Activated CD4-positive, alpha-beta memory T cell treated with anti-CD3 and anti-CD28 coated beads, Interleukin-2, amount 10 ng/mL, durations not matched to agents 7 days and 5 days (primary cell): ENCODE results near the gene ZMYM2. TPM values are rescaled to one million over a fixed set of nuclear protein-coding genes. Genes with fewer than 3 reads are reported as not detected.
"Not testable (repeated sequence)": the region's sequence is repeated elsewhere in the genome, so short reads cannot be mapped to it uniquely, and the experiment has no call there.

Source experiments
- CTCF ChIA-PET: fragments of 350-600 bp; sonication (Branson Sonifier 250); formaldehyde crosslinking; loops from one replicate; lab custom pipeline; 2021; ENCODE audit warnings: antibody characterized with exemption, inconsistent platforms; lab: Charles Lee
- POLR2A ChIA-PET: fragments of 350-600 bp; sonication (Branson Sonifier 250); formaldehyde crosslinking; loops from one replicate; lab custom pipeline; 2021; ENCODE audit warnings: antibody characterized with exemption; lab: Charles Lee
- DNase-seq: peaks from one replicate; pipeline ENCODE4 v3.0.0-alpha.2; 2020
- H3K27ac Mint-ChIP-seq: one replicate; pipeline ENCODE4 v1.8.0; 2021; ENCODE audit warnings: mild to moderate bottlenecking, mixed read lengths
- H3K27me3 Mint-ChIP-seq: one replicate; pipeline ENCODE4 v1.8.0; 2021; ENCODE audit warnings: mixed read lengths
- H3K36me3 Mint-ChIP-seq: one replicate; pipeline ENCODE4 v1.8.0; 2021; ENCODE audit warnings: low read depth, mixed read lengths
- H3K4me1 Mint-ChIP-seq: one replicate; pipeline ENCODE4 v1.8.0; 2021; ENCODE audit warnings: mixed read lengths
- H3K4me3 Mint-ChIP-seq: one replicate; pipeline ENCODE4 v1.8.0; 2021; ENCODE audit warnings: mild to moderate bottlenecking, mixed read lengths
- H3K9me3 Mint-ChIP-seq: one replicate; pipeline ENCODE4 v1.8.0; 2021; ENCODE audit warnings: mixed read lengths
- total RNA-seq, 2 experiments: library from RNA; stranded (reverse); gene quantifications; one replicate each; pipeline ENCODE4 v1.2.3, GENCODE V29; 2021

Gene ZMYM2
- total RNA-seq, 2 experiments from 2014 or later = 61.8 TPM

GRCh38 chr13:20035130-20035529 is 76.6 kb downstream of the ZMYM2 start:
- ChIA-PET POLR2A (interaction anchor here (1.4 kb wide), 1 partner anchor 15 kb away, joined by 3 read pairs; no protein-coding TSS in a partner anchor), CTCF (interaction anchor here (1.1 kb wide), 1 partner anchor 127 kb away, joined by 3 read pairs; no protein-coding TSS in a partner anchor)
- no peaks in the 10 kb centered on the region for H3K27me3 Mint-ChIP-seq
- peaks cover 68% of the 10 kb centered on the region for H3K36me3 Mint-ChIP-seq
- DNase-seq = no peak
- no peaks in the 10 kb centered on the region for H3K4me1 Mint-ChIP-seq
- no peak overlapping the region for H3K27ac Mint-ChIP-seq
- H3K9me3 Mint-ChIP-seq = peaks cover 3% of the 10 kb centered on the region
- H3K4me3 Mint-ChIP-seq = no peak overlapping the region

- no peaks in the 10 kb centered on the region for H3K4me1 Mint-ChIP-seq
- POLR2A ChIA-PET = no interaction called here
- H3K9me3 Mint-ChIP-seq = peaks cover 3% of the 10 kb centered on the region
- no peak for DNase-seq
- no peaks in the 10 kb centered on the region for H3K27me3 Mint-ChIP-seq
- no peak overlapping the region for H3K27ac Mint-ChIP-seq
- H3K36me3 Mint-ChIP-seq = peaks cover 78% of the 10 kb centered on the region
- no peak overlapping the region for H3K4me3 Mint-ChIP-seq
- CTCF ChIA-PET = interaction anchor here (1.3 kb wide), 1 partner anchor 18 kb away, joined by 3 read pairs; no protein-coding TSS in a partner anchor
Measured at GRCh38 chr13:20037908-20038307, 79.4 kb downstream of the ZMYM2 start.

DNA sequence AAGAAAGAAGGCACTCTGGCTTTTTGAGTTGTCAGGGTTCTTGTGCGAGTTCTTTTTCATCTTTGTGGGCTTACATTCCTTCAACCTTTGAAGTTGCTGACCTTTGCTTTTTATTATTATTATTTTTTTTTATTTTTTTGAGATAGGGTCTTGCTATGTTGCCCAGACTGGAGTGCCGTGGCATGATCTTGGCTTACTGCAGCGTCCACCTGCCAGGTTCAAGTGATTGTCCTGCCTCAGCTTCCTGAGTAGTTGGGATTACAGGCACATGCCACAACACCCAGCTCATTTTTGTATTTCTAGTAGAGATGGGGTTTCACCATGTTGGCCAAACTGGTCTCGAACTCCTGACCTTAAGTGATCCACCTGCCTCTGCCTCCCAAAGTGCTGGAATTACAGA is 84.1 kb downstream of the ZMYM2 start:
- CTCF ChIA-PET, H3K9me3 Mint-ChIP-seq, POLR2A ChIA-PET, DNase-seq, H3K27me3 Mint-ChIP-seq, H3K4me3 Mint-ChIP-seq, H3K4me1 Mint-ChIP-seq, H3K27ac Mint-ChIP-seq: not testable (repeated sequence)
- H3K36me3 Mint-ChIP-seq = peaks cover 66% of the 10 kb centered on the region

- CTCF ChIA-PET = no interaction called here
- Mint-ChIP-seq H3K4me3 (no peak overlapping the region), H3K9me3 (no peaks in the 10 kb centered on the region), H3K36me3 (peaks cover 59% of the 10 kb centered on the region), H3K27ac (no peak overlapping the region), H3K27me3 (no peaks in the 10 kb centered on the region), H3K4me1 (peaks cover under 1% of the 10 kb centered on the region)
- DNase-seq = no peak
- POLR2A ChIA-PET = no interaction called here
Measured at GRCh38 chr13:20043207-20043925, 84.8 kb downstream of the ZMYM2 start.

GRCh38 chr13:20044086-20044485 is 85.6 kb downstream of the ZMYM2 start:
- H3K4me1 Mint-ChIP-seq = peaks cover 7% of the 10 kb centered on the region
- DNase-seq = no peak
- ChIA-PET POLR2A (no interaction called here), CTCF (no interaction called here)
- no peaks in the 10 kb centered on the region for H3K27me3 Mint-ChIP-seq
- no peak overlapping the region for H3K4me3 Mint-ChIP-seq
- H3K9me3 Mint-ChIP-seq = no peaks in the 10 kb centered on the region
- peaks cover 55% of the 10 kb centered on the region for H3K36me3 Mint-ChIP-seq
- H3K27ac Mint-ChIP-seq = no peak overlapping the region

DNA sequence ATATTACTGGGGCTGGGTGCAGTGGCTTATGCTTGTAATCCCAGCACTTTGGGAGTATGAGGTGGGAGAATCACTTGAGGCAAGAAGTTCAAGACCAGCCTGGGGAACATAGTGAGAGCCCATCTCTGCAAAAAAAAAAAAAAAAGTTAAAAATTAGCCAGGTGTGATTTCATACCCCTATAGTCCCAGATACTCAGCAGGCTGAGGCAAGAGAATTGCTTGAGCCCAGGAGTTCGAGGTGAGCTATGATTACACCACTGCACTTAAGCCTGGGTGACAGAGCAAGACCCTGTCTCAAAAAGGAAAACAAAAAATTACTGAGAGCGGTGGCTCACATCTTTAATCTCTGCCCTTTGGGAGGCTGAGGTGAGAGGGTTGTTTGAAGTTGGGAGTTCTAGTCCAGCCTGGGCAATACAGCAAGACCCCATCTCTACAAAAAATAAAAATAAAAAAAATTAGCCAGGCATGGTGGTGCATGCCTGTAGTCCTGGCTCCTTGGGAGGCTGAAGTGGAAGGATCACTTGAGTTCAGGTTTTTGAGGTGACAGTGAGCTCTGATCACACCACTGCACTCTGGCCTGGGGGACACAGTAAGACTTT is 87.5 kb downstream of the ZMYM2 start:
- H3K36me3 Mint-ChIP-seq = peaks cover 36% of the 10 kb centered on the region
- CTCF ChIA-PET = interaction anchor here (0.8 kb wide), 1 partner anchor 20 kb away, joined by 3 read pairs; no protein-coding TSS in a partner anchor
- H3K9me3 Mint-ChIP-seq = no peaks in the 10 kb centered on the region
- H3K27ac Mint-ChIP-seq = no peak overlapping the region
- H3K27me3 Mint-ChIP-seq = no peaks in the 10 kb centered on the region
- peaks cover 21% of the 10 kb centered on the region for H3K4me1 Mint-ChIP-seq
- DNase-seq = no peak
- POLR2A ChIA-PET = no interaction called here
- no peak overlapping the region for H3K4me3 Mint-ChIP-seq

DNA sequence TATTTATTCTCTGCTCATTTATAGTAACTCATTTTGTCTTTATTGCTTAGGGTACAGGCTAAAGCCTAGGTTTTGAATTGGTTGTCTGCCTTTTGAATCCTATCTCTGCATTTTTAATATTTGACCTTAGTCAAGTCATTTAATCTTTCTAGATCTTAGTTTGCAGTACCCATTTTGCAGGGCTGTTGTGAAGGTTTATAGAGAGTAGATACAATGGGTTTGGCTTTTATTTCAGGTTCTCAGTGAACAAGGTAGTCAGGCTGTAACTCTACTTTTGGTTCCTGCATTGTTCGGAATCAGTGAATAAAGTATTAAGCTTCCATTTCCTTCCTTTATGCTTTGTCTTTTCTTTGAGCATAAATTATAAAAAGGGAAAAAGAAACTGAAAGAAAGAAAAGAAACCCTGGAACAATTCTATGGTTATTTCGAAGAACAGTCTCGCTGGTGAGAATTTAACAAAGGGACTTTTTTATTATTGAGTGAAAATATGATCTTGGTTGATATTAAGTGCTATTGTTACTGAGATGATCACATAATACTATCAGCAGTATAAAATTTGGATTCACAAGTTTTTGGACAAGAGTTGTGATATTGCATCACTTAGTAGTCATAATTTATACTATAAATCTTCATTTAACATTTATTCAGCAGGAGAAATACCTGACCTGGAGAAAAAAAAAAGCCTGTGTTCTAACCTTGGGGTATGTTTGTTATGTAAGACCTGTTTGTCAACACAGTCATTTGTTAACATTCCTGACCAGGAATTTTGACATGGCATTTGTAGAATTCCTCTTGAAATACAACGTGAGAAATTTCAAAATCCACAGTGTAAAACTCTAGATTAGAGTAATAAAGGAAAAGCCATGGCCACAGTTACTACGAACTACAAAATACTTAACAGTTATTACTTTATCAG is 91.3 kb downstream of the ZMYM2 start:
- POLR2A ChIA-PET = interaction anchor here (1.4 kb wide), 1 partner anchor 15 kb away, joined by 3 read pairs; no protein-coding TSS in a partner anchor
- no peaks in the 10 kb centered on the region for H3K27me3 Mint-ChIP-seq
- peak overlapping the region; percentile 17 for H3K27ac Mint-ChIP-seq
- H3K4me3 Mint-ChIP-seq = peak overlapping the region; percentile 56
- peaks cover 20% of the 10 kb centered on the region for H3K36me3 Mint-ChIP-seq
- peaks cover 21% of the 10 kb centered on the region for H3K4me1 Mint-ChIP-seq
- H3K9me3 Mint-ChIP-seq = no peaks in the 10 kb centered on the region
- no peak for DNase-seq
- CTCF ChIA-PET = no interaction called here

GRCh38 chr13:20051366-20051765 is 92.8 kb downstream of the ZMYM2 start:
- no peak for DNase-seq
- no peak overlapping the region for H3K4me3 Mint-ChIP-seq
- POLR2A ChIA-PET = interaction anchor here (1.4 kb wide), 1 partner anchor 17 kb away, joined by 3 read pairs; no protein-coding TSS in a partner anchor
- H3K27ac Mint-ChIP-seq = no peak overlapping the region
- H3K9me3 Mint-ChIP-seq = no peaks in the 10 kb centered on the region
- H3K4me1 Mint-ChIP-seq = peaks cover 21% of the 10 kb centered on the region
- H3K36me3 Mint-ChIP-seq = peaks cover 30% of the 10 kb centered on the region
- CTCF ChIA-PET = no interaction called here
- H3K27me3 Mint-ChIP-seq = no peaks in the 10 kb centered on the region

DNA sequence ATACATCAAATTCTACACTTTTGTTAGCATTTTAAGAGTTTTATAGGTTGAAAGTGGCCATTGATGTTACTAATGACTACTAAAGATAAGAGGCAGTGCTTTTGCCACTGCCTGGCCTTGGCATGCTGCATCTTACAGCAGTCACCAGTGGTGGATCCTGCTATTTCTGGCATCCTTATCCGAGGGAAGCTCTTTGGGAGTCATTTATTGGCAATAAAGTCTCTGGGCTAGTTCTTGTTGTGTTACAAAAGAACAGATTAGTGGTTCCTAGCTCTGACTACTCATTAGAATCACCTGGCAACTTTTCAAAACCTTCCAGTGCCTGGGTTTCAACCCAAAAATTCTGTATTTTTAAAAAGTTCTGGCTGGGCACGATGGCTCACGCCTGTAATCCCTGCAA is 94.5 kb downstream of the ZMYM2 start:
- H3K9me3 Mint-ChIP-seq = no peaks in the 10 kb centered on the region
- H3K27ac Mint-ChIP-seq = no peak overlapping the region
- H3K4me3 Mint-ChIP-seq = no peak overlapping the region
- peaks cover 21% of the 10 kb centered on the region for H3K4me1 Mint-ChIP-seq
- ChIA-PET POLR2A (no interaction called here), CTCF (no interaction called here)
- peaks cover 32% of the 10 kb centered on the region for H3K36me3 Mint-ChIP-seq
- DNase-seq = no peak
- H3K27me3 Mint-ChIP-seq = no peaks in the 10 kb centered on the region

GRCh38 chr13:20053891-20054290 is 95.4 kb downstream of the ZMYM2 start:
- Mint-ChIP-seq H3K27me3 (no peaks in the 10 kb centered on the region), H3K4me3 (no peak overlapping the region), H3K9me3 (no peaks in the 10 kb centered on the region), H3K27ac (no peak overlapping the region), H3K4me1 (peaks cover 22% of the 10 kb centered on the region), H3K36me3 (peaks cover 35% of the 10 kb centered on the region)
- ChIA-PET CTCF (no interaction called here), POLR2A (no interaction called here)
- DNase-seq = no peak

DNA sequence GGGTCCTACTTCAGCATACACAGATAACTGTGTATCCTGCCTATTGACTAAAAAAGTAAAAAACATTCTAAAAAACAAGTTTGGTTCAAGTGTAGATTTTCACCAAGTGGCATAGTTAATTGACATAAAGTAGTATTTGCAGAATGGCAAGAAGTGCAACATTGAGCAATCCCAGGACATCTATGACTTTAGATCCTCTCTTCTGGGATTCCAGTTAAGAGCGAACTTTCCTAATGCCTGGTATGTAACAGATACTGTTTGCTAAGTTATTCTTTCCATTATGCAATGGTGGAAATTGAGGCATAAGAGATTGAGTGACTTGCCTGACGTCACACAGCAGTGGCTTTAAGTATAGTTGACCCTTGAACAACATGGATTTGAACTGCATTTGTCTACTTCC is 96.1 kb downstream of the ZMYM2 start:
- DNase-seq = no peak
- Mint-ChIP-seq H3K36me3 (peaks cover 39% of the 10 kb centered on the region), H3K4me3 (no peak overlapping the region), H3K27me3 (no peaks in the 10 kb centered on the region), H3K4me1 (peaks cover 16% of the 10 kb centered on the region), H3K27ac (no peak overlapping the region), H3K9me3 (no peaks in the 10 kb centered on the region)
- POLR2A ChIA-PET = no interaction called here
- CTCF ChIA-PET = interaction anchor here (1.3 kb wide), 1 partner anchor 73 kb away, joined by 5 read pairs; no protein-coding TSS in a partner anchor

GRCh38 chr13:20057214-20057613 is 98.7 kb downstream of the ZMYM2 start:
- ChIA-PET POLR2A (no interaction called here), CTCF (no interaction called here)
- H3K27me3 Mint-ChIP-seq = no peaks in the 10 kb centered on the region
- H3K36me3 Mint-ChIP-seq = peaks cover 41% of the 10 kb centered on the region
- H3K4me3 Mint-ChIP-seq = no peak overlapping the region
- DNase-seq = no peak
- H3K9me3 Mint-ChIP-seq = no peaks in the 10 kb centered on the region
- H3K27ac Mint-ChIP-seq = no peak overlapping the region
- H3K4me1 Mint-ChIP-seq = peaks cover 7% of the 10 kb centered on the region

DNA sequence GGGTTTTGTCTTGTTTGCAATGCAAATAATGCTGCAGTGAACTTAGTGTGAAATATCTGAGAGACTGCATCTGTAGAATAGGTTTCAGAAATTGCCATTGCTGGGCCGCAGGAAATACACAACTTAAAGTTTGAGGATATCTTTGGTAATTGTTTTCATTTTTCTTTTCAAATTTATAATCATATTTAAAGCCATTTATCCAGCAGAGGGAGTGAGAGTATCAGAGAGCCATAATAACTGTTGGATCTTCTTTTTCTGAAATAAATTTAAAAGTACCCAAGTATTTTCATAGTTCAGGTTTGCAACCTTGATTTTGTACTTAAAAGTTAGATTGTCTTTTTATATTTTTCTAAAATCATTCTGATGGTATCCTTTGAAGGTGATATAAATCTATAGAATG is 99.4 kb downstream of the ZMYM2 start:
- POLR2A ChIA-PET = no interaction called here
- DNase-seq = no peak
- Mint-ChIP-seq H3K9me3 (no peaks in the 10 kb centered on the region), H3K27ac (no peak overlapping the region), H3K36me3 (peaks cover 35% of the 10 kb centered on the region), H3K4me1 (peaks cover 7% of the 10 kb centered on the region), H3K4me3 (no peak overlapping the region), H3K27me3 (no peaks in the 10 kb centered on the region)
- CTCF ChIA-PET = no interaction called here
